Measurements from ENCODE around the gene NCK1.
"Not testable (repeated sequence)": the region's sequence is repeated elsewhere in the genome, so short reads cannot be mapped to it uniquely, and the experiment has no call there.

The NCK1 gene

DNA sequence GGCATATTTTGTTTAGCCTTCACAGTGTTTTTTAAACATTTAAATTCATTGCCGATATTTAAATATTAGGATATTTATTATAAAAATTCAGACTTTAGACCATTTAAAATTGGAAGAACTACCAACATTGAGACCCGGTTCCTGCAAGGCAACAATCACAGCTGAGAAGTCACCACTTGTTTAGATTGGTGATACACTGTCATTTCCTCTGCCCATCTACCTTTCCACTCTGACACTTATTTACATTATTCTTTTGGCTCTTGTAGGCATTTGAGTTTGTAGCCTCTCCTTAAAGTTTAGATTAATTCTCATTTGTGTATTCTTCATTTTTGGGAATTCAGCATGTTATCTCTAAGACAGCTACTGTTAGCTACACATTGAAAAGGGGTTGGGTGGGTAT lies 85.5 kb downstream of the NCK1 start:
- no peak for DNase-seq (ENCODE audit: low read depth in 2 of 2)

DNA sequence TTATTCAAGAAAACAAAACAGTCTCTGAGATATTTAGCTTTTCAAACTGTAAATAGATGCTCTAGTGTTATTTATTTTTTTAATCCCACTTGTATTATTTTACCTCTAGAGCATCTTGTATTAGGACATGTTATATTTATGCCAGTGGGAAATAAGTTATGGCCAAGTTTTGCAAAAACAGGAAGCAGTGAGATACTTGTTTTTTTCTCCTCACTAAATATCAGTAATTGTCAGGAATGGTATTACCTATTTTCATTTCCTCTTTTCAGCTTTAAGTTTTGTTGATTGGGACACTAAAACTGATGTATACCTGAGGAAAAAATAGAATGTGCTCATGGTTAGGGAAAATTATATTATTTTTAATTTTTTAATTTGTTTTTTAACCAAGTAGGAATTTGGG lies 87.1 kb downstream of the NCK1 start:
- DNase-seq (ENCODE audit: low read depth in 2 of 2): no peak

DNA sequence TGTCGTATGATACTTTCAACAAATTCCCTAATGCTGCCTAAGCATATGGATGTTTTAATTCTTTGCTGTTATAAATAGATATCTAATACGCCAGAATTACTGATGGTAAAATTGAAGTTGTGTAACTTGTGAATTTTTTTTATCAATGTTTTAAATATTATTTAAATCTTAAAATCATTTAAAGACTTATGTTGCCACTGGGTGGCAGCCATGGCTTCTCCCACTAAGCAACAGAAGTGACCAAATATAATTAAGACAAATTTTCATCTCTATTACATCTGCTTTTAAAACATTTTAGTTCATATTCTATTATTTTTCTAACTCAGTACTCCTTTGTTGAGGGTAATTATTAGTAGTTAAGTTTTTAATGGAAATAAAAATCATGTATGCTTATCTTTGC lies 87.7 kb downstream of the NCK1 start:
- no peak for DNase-seq (ENCODE audit: low read depth in 2 of 2)

DNA sequence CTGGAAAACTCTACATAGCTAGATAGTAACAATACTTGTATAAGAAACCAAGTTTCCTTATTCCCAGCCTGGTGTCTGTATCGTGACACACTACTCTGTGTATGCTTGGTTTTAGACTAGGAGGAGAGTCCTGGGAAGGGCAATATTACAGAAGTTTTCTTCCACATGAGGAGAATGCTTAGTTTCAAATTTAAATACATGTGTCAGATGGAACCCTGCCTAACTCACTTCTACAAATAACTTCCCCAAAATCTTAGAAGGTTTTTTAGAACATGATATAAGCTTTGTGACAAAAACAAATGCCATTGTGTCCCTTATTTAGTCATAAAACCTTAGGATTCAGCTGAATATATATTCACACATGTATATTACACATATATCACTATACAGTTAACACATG lies 88.6 kb downstream of the NCK1 start:
- DNase-seq (ENCODE audit: low read depth in 2 of 2): no peak

DNA sequence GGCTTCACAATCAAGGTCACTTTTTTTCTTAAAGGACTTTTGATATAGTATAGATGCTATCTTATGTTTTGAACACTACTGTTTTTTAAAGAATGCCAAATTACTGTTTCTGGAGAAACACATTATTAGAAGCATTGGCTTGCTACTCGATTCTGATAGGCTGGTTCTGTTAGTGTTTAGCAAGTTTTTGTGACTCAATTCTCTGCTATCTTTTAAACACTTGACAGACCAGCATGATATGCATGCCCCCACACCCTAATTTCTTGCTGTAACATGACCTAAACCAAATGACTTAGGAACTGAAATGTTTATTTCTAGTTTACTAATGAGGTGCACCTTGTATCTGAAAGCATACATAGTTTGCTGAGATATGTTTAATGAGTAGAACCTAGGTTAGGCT lies 90.3 kb downstream of the NCK1 start:
- DNase-seq (ENCODE audit: low read depth in 2 of 2): no peak

DNA sequence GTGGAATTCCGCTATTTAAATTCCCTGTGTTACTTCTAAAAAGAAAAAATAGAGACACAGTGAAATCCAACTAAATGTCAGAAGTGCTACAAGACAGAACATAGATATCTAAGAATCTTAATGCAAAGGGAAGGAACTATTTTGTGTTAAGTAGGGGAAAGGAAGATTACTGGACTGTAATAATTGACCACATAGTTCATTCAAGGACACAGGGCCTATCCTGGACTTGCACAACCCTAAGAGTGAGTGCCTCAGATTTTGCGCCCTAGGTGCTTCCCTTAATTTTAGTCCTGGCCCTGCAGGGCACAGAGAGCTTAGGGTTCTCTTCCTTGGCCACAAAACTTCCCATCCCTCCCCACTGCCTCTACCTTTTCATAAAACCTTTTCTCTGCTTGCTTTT lies 92.2 kb downstream of the NCK1 start:
- DNase-seq (ENCODE audit: low read depth in 2 of 2): no peak

DNA sequence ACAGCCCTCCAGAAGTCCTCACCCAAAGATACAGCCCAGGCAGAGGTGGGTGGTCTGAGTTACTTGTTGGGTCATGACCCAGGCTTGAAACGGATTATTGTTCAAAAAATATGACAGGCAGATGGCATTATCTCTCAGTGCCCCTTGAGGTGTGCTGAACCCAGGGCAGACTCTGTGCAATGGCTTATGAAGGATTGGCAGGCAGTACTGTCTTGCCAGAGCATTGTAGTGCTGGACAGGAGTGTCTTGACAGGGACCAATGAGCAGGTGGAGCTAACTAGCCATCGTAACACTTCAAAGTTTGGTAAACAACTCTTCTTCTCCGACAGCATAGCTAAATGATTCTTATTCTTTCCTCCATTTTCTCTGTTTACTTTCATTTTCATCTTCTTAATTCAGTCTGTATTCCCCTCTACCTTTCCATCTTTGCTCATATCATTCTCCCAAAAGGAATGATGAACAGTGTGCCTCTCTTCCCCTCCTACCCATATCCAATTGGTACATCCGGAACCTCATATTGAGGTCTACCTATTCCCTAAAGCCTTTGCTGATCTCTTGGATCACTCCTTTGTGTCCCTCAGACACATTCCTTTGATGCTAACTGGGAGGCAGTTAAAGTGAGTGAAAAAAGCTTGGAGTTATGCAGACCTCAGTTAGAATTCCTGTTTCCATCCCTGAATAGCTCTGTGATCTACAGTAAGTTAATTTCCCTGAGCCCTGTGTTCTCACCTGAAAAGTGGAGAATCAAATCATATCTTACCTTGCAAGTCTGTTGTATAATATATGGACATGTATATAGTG lies 93.2 kb downstream of the NCK1 start:
- no peak for DNase-seq (ENCODE audit: low read depth in 2 of 2)

DNA sequence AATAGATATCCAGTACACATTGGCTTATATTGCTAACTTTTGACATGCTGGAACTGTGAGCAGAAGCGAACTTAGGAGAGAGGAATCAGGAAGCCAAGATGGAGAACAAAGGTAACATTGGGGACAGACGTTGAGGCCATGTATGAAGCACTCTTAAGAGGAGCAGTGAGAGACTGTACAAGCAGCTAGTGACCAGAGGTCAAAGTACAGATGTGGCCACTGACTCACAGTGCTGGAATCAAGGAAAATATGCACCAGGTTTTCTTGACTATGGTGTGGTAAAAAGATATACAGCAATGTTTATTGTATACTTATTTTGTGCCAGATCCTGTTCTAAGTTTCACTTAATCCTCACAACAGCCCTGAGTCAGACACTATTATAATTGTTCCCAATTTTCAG lies 93.8 kb downstream of the NCK1 start:
- DNase-seq (ENCODE audit: low read depth in 2 of 2): no peak

DNA sequence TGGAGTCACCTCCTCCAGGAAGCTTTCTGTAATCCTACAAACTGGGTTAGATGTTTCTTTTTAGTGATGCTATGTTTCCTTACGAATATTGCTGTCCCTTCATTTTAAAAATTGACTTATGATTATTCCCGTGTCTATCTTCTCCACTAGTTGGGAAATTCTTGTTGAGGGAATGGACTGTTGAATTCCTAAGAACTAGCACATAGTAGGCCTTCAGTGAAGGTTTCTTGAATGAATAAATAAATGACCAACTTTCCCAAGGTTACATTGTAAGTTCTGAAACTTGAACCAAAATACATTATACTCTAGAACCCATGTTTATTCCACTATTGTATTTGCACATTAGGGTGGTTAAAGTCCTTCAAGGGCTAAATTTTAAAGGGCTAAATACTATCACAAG lies 95.0 kb downstream of the NCK1 start:
- DNase-seq (ENCODE audit: low read depth in 2 of 2): no peak

DNA sequence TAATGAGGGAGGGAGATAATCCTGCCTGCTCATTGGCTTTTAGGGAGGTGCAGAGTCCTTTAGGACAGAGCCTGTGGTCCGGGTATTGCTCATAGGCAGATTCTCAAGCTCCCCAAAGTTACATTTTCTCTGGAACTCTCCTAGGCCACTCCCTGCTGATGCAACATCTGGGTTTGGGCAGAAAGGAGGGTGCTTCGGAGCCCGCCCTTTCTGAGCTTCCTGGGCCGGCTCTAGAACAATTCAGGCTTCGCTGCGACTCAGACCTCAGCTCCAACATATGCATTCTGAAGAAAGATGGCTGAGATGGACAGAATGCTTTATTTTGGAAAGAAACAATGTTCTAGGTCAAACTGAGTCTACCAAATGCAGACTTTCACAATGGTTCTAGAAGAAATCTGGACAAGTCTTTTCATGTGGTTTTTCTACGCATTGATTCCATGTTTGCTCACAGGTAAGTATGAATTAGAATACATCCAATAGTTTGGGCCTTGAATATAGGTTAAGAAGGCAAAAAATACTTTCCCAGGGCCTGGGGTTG lies 95.8 kb downstream of the NCK1 start, which contains the start of gene IL20RB:
Gene IL20RB, plus strand, starts transcription at position 233 of the 538 bp plus-strand sequence. Its CDS starts 131 bp downstream, at position 364.
- DNase-seq (ENCODE audit: low read depth in 2 of 2): no peak

DNA sequence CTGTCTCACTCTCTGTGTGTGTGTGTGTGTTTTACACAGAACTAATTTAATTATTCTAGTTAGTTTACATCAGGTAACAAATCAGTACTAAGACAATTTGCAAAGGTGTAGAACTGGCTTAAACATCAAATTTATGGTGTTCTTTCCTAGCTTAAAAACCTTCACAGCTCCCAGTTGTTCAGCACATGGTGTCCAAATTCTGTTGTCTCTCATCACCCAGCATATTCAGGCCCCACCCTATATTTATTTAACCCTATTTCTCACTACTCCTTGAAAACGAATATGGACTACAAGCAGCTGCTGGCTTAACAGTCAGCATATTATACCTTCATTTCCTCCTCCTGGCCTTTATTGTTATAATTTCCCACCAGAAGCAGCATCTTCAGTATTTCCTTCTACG lies 96.9 kb downstream of the NCK1 start:
- no peak for DNase-seq (ENCODE audit: low read depth in 2 of 2)

DNA sequence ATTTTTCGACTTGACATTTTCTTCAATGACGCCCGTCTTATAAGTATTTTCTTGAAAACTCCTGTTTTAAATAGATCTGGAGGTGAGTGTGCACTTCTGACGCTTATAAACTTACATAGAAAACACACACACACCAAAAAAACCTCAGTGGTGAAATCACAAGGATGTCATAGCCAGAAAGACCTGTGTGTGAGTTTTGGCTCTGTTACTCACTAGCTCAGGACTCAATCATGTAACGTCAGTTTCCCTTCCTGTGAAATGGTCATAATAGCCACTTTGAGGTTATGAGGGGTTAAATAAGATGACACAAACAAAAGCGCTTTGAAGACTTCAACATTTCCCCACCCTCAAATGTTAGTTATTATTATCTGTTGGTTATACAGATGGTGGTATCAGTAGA lies 97.6 kb downstream of the NCK1 start:
- no peak for DNase-seq (ENCODE audit: low read depth in 2 of 2)

DNA sequence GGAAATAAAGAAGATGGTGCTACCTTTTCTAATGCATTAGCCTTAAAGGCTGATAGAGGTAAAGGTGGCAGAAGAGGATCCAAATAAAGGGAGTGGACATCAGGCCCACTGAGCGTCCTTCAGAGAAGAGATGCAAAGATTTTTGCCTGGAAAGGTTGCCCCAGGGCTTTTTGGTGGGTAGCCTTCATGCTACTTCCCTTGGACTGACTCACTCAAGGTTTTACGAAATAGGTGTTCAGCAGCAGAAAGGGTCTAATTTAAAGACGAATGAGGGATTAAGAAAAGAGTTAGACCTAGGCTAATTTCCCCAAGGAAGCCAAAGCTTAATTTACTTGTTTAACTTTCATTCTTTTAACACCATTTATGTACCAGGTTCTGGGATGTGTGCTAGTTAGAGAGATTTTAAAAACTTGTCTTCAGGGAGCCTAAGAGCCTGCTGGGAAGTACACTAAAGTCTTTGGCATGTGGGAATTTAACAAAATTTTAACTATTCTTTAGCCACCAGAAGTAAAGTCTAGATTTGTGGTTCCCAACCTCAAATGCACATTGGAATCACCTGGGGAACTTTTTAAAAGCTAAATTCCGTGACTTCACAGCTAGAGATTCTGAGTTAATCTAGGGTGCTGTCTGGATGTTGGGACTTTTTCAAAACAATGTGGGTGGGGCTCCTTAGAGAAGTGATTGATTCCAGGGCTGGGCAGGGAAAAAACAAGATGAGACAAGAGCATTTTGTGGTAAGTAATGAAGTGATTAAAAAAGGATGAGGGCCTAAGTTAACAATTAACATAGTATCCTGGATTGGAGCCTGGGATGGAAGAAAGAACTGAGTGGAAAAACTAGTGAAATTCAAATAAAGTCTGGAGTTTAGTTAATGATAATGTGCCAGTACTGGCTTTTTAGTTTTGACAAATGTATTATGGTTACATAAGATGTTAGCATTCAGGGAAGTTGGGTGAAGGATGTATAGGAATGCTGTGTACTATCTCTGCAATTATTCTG lies 99.1 kb downstream of the NCK1 start:
- no peak for DNase-seq (ENCODE audit: low read depth in 2 of 2)

DNA sequence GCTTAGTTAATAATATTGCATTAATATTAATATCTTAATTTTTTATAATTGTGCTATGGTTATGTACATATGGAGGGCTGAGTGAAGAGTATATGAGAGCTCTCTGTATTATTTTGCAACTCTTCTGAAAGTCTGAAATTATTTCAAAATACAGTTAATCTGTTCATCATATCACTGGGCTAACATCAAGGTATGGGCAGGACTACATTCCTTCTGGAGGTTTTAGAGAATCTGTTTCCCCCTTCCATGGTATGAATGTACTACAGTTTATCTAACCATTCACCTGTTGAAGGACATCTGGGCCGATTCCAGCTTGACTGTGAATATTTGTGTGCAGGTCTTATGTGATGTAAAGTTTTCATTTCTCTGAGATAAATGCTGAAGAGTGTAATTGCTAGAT lies 100.9 kb downstream of the NCK1 start:
- DNase-seq (ENCODE audit: low read depth in 2 of 2): no peak

DNA sequence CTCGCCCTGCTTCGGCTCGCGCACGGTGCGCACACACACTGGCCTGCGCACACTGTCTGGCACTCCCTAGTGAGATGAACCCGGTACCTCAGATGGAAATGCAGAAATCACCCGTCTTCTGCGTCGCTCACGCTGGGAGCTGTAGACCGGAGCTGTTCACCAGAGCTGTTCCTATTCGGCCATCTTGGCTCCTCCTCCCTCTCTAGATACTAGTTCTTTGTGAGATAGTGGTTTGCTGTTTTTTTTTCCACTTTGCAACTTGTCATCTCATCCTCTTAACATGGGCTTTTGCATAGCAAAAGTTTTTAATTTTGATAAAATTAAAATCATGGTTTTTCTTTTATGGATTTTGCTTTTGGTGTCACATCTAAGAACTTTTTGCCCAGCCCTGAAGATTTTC lies 107.5 kb downstream of the NCK1 start:
- not testable (repeated sequence) for DNase-seq (ENCODE audit: low read depth in 2 of 2)

DNA sequence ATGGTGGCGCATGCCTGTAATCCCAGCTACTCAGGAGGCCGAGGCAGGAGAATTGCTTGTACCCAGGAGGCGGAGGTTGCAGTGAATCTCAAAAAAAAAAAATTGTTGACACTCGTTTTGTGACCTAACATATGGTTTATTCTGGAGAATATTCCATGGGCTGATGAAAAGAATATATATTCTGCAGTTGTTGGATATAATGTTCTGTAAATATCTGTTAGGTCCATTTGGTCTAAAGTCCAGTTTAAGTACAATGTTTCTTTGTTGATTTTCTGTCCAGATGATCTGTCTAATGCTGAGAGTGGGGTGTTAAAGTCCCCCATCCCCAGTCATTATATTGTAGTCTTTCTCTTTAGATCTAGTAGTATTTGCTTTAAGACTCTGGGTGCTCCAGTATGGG lies 111.3 kb downstream of the NCK1 start:
- DNase-seq (ENCODE audit: low read depth in 2 of 2): no peak

DNA sequence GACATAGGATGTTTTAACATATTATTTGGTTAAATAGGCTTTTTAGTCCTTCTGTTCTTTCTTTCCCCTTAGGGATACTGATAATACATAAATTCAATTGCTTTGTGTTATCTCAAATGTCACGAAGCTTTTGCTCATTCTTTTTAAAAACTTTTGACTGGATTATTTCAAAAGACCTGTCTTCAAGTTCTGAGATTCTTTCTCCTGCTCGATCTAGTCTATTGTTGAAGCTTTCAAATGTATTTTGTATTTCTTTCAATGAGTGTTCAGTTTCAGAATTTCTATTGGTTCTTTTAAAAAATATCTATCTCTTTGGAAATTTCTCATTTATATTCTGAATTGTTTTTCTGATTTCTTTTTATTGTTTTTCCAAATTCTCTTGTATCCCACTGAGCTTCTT lies 112.7 kb downstream of the NCK1 start:
- DNase-seq (ENCODE audit: low read depth in 2 of 2): no peak

DNA sequence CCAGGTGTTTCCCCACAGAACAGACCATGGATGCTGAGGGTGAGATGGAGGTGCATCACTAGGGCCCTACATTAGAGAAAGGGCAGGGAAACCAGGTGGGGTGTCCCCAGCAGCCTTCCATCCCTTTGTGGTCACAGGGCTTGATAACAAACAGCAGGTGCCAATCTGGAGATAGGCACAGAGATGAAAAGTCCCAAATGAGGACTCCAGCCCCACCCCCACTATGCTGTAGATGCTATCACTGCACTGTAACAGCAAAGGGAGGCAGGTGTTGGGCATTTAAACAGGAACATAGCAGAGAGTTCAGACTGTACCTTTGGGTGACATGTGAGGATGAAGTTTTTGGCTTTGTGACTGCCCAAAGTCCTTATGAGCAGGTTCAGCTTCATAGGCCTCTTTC lies 117.2 kb downstream of the NCK1 start:
- no peak for DNase-seq (ENCODE audit: low read depth in 2 of 2)

DNA sequence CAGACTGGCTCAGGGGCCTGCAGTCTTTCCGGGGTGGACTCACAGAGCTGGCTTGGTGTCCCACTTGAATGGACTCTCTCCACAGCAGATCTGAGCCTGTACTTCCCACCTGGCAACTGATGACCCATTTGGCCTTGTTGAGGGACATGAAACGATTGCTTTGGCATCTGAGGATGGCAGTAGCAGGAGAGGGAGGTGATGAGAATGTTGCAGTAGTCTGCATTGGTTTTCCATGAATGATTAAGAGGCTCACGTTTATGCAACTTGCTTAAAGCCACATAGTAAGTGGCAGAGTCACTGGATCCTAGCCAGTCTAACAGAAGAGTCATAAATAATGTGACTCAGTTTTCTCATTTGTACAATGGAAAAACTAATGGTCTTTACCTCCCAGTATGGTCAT lies 117.7 kb downstream of the NCK1 start:
- DNase-seq (ENCODE audit: low read depth in 2 of 2): no peak

DNA sequence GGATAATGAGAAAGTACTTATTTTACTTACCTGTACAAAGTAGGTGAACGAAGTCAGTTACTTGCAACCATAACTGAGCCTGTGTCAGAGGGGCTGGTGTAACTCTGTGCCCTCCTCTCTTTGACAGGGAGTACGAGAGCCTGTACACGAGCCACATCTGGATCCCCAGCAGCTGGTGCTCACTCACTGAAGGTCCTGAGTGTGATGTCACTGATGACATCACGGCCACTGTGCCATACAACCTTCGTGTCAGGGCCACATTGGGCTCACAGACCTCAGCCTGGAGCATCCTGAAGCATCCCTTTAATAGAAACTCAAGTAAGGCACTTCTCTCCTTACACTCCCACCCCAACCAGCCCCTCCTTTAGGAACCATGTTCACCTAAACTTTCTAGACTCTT lies 120.0 kb downstream of the NCK1 start:
- no peak for DNase-seq (ENCODE audit: low read depth in 2 of 2)

DNA sequence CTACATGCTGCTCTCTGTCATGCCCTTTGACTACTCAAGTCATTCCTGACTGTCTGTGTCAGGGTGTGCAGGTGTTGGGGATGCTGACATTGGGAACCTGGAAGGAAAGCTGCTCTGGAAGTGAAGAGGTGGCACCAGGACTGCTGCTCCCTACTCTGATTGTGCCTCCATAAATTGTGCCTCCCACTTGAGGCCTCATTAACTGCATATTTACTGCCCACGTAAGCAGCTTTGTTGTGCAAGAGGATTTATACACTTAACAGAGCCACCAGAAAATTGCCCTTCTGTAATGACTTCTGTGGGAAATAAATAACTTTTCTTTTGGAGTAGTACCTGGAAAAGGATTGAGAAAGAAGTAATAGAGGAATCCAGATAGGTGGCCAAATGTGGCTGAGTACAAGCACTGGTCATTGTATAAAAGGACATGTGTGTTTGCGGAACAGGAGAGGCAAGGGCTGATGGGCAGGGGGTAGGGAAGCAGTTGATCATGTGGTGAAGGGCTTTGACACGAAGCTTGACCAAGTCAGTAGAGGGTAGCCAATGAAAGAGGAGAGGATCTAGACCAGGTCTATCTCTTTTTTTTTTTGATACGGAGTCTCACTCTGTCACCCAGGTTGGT lies 120.6 kb downstream of the NCK1 start:
- no peak for DNase-seq (ENCODE audit: low read depth in 2 of 2)

DNA sequence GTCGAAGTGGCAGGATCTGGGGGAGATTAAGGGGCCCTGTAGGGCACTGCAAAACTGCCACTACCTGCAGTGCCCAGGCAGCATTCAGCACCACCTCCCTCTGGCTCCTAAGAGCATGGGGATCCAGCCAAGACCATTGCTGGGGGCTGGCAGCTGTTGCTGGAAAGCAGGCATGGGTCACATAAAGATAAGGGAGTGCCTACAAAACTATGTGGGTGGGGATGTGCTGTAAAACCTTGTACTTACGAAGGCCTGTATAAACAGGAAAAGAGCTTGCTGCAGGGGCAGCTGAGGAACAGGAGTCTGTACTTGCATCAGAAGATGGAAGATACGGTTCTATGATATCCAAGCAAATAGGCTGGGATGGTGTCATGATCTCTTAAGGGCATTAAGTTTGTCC lies 122.8 kb downstream of the NCK1 start:
- DNase-seq (ENCODE audit: low read depth in 2 of 2): no peak

Measured in stimulated activated CD8-positive, alpha-beta memory T cell treated with anti-CD3 and anti-CD28 coated beads, Interleukin-2, amount 100 ng/mL, for 1 hour (primary cell).